ENCODE results near the gene MCOLN2.

DNA sequence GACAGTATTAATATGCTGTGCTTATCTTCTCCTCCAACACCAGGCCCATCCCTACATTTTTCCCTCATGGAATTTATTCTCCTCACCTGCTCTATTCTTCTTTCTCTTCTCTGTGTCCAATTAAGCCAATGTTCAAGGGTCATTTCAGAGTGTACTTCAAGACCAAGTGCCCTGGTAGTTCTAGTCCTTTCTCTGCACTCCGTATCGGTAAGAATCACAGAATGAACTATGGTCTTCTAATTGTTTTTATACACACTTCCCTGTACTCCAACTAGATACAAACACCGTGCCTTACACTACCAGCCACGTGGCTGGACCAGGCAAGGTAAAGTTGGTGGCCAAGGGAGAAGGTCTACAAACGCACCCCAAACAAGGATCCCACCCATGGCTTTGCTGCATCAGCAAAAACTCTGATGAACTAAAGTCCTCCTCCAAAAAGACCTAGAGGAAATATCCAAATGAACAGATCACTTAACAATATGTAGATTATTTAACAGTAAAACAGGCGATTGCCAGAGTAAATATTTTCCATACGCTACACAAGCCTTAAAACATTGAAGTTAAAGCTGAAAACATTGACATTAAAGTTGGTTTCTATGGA is 63.8 kb downstream of the MCOLN2 start:
- TF ChIP-seq CTCF (IDR thresholded peaks at IDR 0.05) = no peak
- no peak for TF ChIP-seq EZH2 (IDR thresholded peaks at IDR 0.05)

Data from neural progenitor cell (in vitro differentiated cells).